ENCODE measurements around the gene TRAF3IP1. TPM values are rescaled to one million over a fixed set of nuclear protein-coding genes. Genes with fewer than 3 reads are reported as not detected.

The TRAF3IP1 gene
- total RNA-seq, 1 donor from 2014 or later, result 15.1 TPM

- Mint-ChIP-seq H3K27ac (ENCODE audit: unreplicated experiment) (no peak overlapping the region), H3K36me3 (ENCODE audit: low read depth) (no peaks in the 10 kb centered on the region), H3K27me3 (ENCODE audit: low read depth) (peaks cover 24% of the 10 kb centered on the region), H3K9me3 (ENCODE audit: low read depth) (no peaks in the 10 kb centered on the region), H3K4me1 (ENCODE audit: low read depth) (peaks cover under 1% of the 10 kb centered on the region), H3K4me3 (ENCODE audit: unreplicated experiment) (no peak overlapping the region)
- no peak for TF ChIP-seq CTCF (IDR thresholded peaks at IDR 0.05)
- DNase-seq (ENCODE audit: low spot score), result peak; percentile 33
Observed at GRCh38 chr2:238294393-238295143, 25.8 kb upstream of the TRAF3IP1 start.

- peak; percentile 46 for DNase-seq (ENCODE audit: low spot score)
- TF ChIP-seq CTCF (IDR thresholded peaks at IDR 0.05), result no peak
- H3K4me3 Mint-ChIP-seq (ENCODE audit: unreplicated experiment), result no peak overlapping the region
- H3K27ac Mint-ChIP-seq (ENCODE audit: unreplicated experiment), result no peak overlapping the region
- H3K4me1 Mint-ChIP-seq (ENCODE audit: low read depth), result no peaks in the 10 kb centered on the region
- H3K36me3 Mint-ChIP-seq (ENCODE audit: low read depth), result no peaks in the 10 kb centered on the region
- H3K27me3 Mint-ChIP-seq (ENCODE audit: low read depth), result peaks cover 24% of the 10 kb centered on the region
- H3K9me3 Mint-ChIP-seq (ENCODE audit: low read depth), result no peaks in the 10 kb centered on the region
Observed at GRCh38 chr2:238295144-238296112, 24.9 kb upstream of the TRAF3IP1 start.

DNA sequence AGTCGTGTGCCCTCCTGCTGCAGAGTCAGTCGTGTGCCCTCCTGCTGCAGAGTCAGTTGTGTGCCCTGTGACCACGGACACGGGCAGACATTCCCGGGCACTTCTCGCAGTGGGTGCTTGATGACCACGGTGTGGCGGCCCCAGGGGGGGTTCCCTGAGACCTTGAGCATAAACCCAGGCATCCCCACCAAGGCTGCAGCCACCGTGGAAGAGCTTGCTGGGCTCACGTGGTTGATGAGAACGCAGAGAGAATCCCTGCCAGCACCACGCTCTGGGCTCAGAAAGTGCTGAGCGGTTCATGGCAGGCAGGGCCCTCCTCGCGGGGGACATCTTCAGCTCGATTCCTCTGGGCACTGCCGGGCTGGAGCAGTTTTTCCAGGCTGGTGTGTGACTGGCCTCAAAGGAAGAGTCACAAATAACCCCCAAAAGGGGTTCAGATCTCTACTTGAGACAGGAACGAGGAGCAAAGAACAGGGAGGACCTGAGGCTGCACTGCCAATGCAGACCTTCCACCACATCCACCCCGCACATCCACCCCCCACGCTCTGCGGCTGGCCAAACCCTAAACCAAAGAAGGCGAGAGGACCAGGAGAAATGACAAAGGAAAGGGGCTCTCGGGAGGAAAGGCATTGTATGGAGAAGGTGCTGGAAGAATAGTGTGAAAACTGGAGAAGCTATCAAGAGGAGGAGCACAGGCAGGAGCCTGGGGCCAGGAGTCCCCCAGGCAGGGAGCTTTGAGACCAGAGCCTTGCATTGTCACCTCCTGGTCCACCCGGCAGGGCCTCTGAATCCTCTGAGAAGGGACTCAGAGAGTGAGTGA is 23.5 kb upstream of the TRAF3IP1 start:
- Mint-ChIP-seq H3K9me3 (ENCODE audit: low read depth) (no peaks in the 10 kb centered on the region), H3K27ac (ENCODE audit: unreplicated experiment) (no peak overlapping the region), H3K4me3 (ENCODE audit: unreplicated experiment) (no peak overlapping the region), H3K27me3 (ENCODE audit: low read depth) (peaks cover 24% of the 10 kb centered on the region), H3K4me1 (ENCODE audit: low read depth) (peaks cover 1% of the 10 kb centered on the region), H3K36me3 (ENCODE audit: low read depth) (no peaks in the 10 kb centered on the region)
- no peak for TF ChIP-seq CTCF (IDR thresholded peaks at IDR 0.05)
- peak; percentile 68 for DNase-seq (ENCODE audit: low spot score)

- peak; percentile 28 for DNase-seq (ENCODE audit: low spot score)
- Mint-ChIP-seq H3K4me1 (ENCODE audit: low read depth) (peaks cover 6% of the 10 kb centered on the region), H3K27ac (ENCODE audit: unreplicated experiment) (no peak overlapping the region), H3K36me3 (ENCODE audit: low read depth) (no peaks in the 10 kb centered on the region), H3K4me3 (ENCODE audit: unreplicated experiment) (no peak overlapping the region), H3K27me3 (ENCODE audit: low read depth) (peaks cover 19% of the 10 kb centered on the region), H3K9me3 (ENCODE audit: low read depth) (no peaks in the 10 kb centered on the region)
- no peak for TF ChIP-seq CTCF (IDR thresholded peaks at IDR 0.05)
Observed at GRCh38 chr2:238299803-238300202, 20.5 kb upstream of the TRAF3IP1 start.
